Keratinocyte (primary cell): ENCODE measurements around the gene VAV2. TPM values are rescaled to one million over a fixed set of nuclear protein-coding genes. Genes with fewer than 3 reads are reported as not detected.

Source experiments
- DNase-seq: peaks from one replicate; pipeline ENCODE4 v3.0.0-alpha.2; 2011; ENCODE audit warnings: low read depth, missing footprints, low spot score
- FAIRE-seq: peaks from 2 replicates; lab custom pipeline; 2011; peaks lifted over from hg19 to GRCh38; lab: Jason Lieb, UNC
- H2AFZ ChIP-seq: 2 replicates; pipeline ENCODE4 v1.6.0; 2012; ENCODE audit warnings: low read length, control low read depth, inconsistent platforms; ENCODE audit not compliant: control insufficient read depth
- H3K27ac ChIP-seq: 2 replicates; pipeline ENCODE4 v1.5.1; 2011; ENCODE audit warnings: low read length; ENCODE audit not compliant: control insufficient read depth, insufficient read depth
- H3K27me3 ChIP-seq: 3 replicates; pipeline ENCODE4 v1.6.0; 2011; ENCODE audit warnings: low read length; ENCODE audit not compliant: control insufficient read depth, insufficient read depth; ENCODE audit errors: extremely low read depth
- H3K36me3 ChIP-seq, 2 experiments: 2 replicates in 1 of 2; 3 replicates in 1 of 2; pipeline ENCODE4 v1.5.1; 2011; ENCODE audit warnings: low read length in 2 of 2, mild to moderate bottlenecking in 1 of 2; ENCODE audit not compliant: control insufficient read depth in 2 of 2, insufficient read depth in 2 of 2; ENCODE audit errors: extremely low read depth in 1 of 2
- H3K4me1 ChIP-seq: 3 replicates; pipeline ENCODE4 v1.5.1; 2011; ENCODE audit warnings: low read length; ENCODE audit not compliant: control insufficient read depth, insufficient read depth; ENCODE audit errors: extremely low read depth
- H3K4me2 ChIP-seq: 3 replicates; pipeline ENCODE4 v1.6.0; 2011; ENCODE audit warnings: low read depth, low read length; ENCODE audit not compliant: control insufficient read depth, insufficient read depth; ENCODE audit errors: extremely low read depth
- H3K4me3 ChIP-seq, 3 experiments: fragments of 200-600 bp in 1 of 3; sonication (generic) in 1 of 3; 2 replicates in 2 of 3; 3 replicates in 1 of 3; pipeline ENCODE4 v1.5.1; 2011 to 2016; ENCODE audit warnings: low read length in 3 of 3, mild to moderate bottlenecking in 3 of 3, control low read depth in 2 of 3, inconsistent platforms in 1 of 3, low read depth in 1 of 3, mixed read lengths in 1 of 3, mixed run types in 1 of 3, moderate library complexity in 1 of 3; ENCODE audit not compliant: control insufficient read depth in 2 of 3, insufficient read depth in 2 of 3; ENCODE audit errors: extremely low read depth in 1 of 3
- H3K79me2 ChIP-seq: 2 replicates; pipeline ENCODE4 v1.6.0; 2012; ENCODE audit warnings: low read length; ENCODE audit not compliant: control insufficient read depth, insufficient read depth
- H3K9ac ChIP-seq: 3 replicates; pipeline ENCODE4 v1.6.0; 2011; ENCODE audit warnings: low read length; ENCODE audit not compliant: control insufficient read depth, insufficient read depth; ENCODE audit errors: extremely low read depth
- H3K9me1 ChIP-seq: 3 replicates; pipeline ENCODE4 v1.6.0; 2011; ENCODE audit warnings: low read length; ENCODE audit not compliant: control insufficient read depth, insufficient read depth; ENCODE audit errors: extremely low read depth
- H3K9me3 ChIP-seq: 2 replicates; pipeline ENCODE4 v1.5.1; 2012; ENCODE audit warnings: low read depth, low read length; ENCODE audit not compliant: control insufficient read depth
- H4K20me1 ChIP-seq: 3 replicates; pipeline ENCODE4 v1.6.0; 2011; ENCODE audit warnings: low read length; ENCODE audit not compliant: control insufficient read depth, insufficient read depth; ENCODE audit errors: extremely low read depth
- EZH2 ChIP-seq: IDR thresholded peaks from one replicate; pipeline ENCODE4 v1.6.1; 2012; ENCODE audit warnings: inconsistent platforms, mild to moderate bottlenecking, low read length, moderate library complexity
- dilution Hi-C: fragments of 300-500 bp; cut with MboI; formaldehyde crosslinking; loops from one replicate; pipeline ENCODE4 v1.7.0; 2020; ENCODE audit warnings: low sequenced_read_pairs; ENCODE audit not compliant: extremely low pct_ligation_motif_present
- polyA plus RNA-seq, 5 experiments: library from polyadenylated mRNA; depleted of rRNA in 3 of 5; stranded (reverse) in 3 of 5; stranded (forward) in 1 of 5; unstranded in 1 of 5; fragments of >200 nt; gene quantifications; 1 replicate in 1 of 5; 2 replicates in 3 of 5; 3 replicates in 1 of 5; pipeline versions ENCODE4 v1.2.1 to v1.2.3, GENCODE V29; 2011 to 2012; ENCODE audit warnings: missing spikeins in 2 of 5, low read depth in 1 of 5, low replicate concordance in 1 of 5
- TF ChIP-seq, protein P1 (sequence below), 3 experiments: IDR thresholded peaks in 1 of 3; conservative IDR thresholded peaks in 1 of 3; optimal IDR thresholded peaks in 1 of 3; 2 replicates in 2 of 3; 3 replicates in 1 of 3; pipeline versions ENCODE3 to v1.5.1; 2011; ENCODE audit warnings: low read length in 3 of 3, mild to moderate bottlenecking in 3 of 3, moderate library complexity in 2 of 3, control low read depth in 1 of 3, inconsistent platforms in 1 of 3; ENCODE audit not compliant: insufficient read depth in 2 of 3; ENCODE audit errors: extremely low read depth in 1 of 3

The VAV2 gene
- polyA plus RNA-seq, 1 donor (not counting 4 experiments of a cell fraction or from before 2014, with no cell fraction given), result 16.4 TPM

DNA sequence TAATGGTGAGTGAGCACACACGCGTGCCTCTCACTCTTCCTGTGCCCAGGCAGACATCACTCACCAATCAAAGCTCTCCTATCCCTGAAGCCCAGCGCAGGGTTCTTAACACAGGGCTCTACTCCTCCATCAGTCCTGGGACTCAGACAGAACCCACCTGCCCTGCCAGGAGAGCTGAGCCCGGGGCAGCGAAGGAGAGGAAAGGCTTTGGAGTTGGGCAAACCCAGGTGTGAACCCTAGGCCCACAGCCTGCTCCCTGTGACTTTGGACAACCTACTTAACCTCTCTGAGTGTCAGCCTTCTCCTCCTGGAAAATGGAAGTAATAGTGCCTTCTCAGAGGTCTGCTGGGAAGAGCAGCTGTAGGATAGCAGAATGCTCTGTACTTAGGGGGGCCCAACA is 155.3 kb downstream of the VAV2 start:
- H3K4me2 ChIP-seq, result no peak overlapping the region
- H3K27me3 ChIP-seq, result no peaks in the 10 kb centered on the region
- no peak overlapping the region for H3K27ac ChIP-seq
- dilution Hi-C loops, result no loop called here
- peaks cover 8% of the 10 kb centered on the region for H3K4me1 ChIP-seq
- no peak overlapping the region for H3K4me3 ChIP-seq
- TF ChIP-seq, protein P1, sequence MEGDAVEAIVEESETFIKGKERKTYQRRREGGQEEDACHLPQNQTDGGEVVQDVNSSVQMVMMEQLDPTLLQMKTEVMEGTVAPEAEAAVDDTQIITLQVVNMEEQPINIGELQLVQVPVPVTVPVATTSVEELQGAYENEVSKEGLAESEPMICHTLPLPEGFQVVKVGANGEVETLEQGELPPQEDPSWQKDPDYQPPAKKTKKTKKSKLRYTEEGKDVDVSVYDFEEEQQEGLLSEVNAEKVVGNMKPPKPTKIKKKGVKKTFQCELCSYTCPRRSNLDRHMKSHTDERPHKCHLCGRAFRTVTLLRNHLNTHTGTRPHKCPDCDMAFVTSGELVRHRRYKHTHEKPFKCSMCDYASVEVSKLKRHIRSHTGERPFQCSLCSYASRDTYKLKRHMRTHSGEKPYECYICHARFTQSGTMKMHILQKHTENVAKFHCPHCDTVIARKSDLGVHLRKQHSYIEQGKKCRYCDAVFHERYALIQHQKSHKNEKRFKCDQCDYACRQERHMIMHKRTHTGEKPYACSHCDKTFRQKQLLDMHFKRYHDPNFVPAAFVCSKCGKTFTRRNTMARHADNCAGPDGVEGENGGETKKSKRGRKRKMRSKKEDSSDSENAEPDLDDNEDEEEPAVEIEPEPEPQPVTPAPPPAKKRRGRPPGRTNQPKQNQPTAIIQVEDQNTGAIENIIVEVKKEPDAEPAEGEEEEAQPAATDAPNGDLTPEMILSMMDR (optimal IDR thresholded peaks at IDR 0.05 in 1 of 3, IDR thresholded peaks at IDR 0.05 in 1 of 3, conservative IDR thresholded peaks at IDR 0.05 in 1 of 3; ENCODE audit: extremely low read depth in 1 of 3, insufficient read depth in 2 of 3, low read length in 3 of 3), result no peak
- H3K36me3 ChIP-seq, result peaks cover 0 to 9% of the 10 kb centered on the region in 2 experiments
- H4K20me1 ChIP-seq, result no peaks in the 10 kb centered on the region
- H3K9me1 ChIP-seq, result no peaks in the 10 kb centered on the region
- DNase-seq (no peak), FAIRE-seq (no peak)
- H2AFZ ChIP-seq, result no peak overlapping the region
- H3K9me3 ChIP-seq, result no peaks in the 10 kb centered on the region
- no peak overlapping the region for H3K9ac ChIP-seq
- peaks cover 27% of the 10 kb centered on the region for H3K79me2 ChIP-seq

DNA sequence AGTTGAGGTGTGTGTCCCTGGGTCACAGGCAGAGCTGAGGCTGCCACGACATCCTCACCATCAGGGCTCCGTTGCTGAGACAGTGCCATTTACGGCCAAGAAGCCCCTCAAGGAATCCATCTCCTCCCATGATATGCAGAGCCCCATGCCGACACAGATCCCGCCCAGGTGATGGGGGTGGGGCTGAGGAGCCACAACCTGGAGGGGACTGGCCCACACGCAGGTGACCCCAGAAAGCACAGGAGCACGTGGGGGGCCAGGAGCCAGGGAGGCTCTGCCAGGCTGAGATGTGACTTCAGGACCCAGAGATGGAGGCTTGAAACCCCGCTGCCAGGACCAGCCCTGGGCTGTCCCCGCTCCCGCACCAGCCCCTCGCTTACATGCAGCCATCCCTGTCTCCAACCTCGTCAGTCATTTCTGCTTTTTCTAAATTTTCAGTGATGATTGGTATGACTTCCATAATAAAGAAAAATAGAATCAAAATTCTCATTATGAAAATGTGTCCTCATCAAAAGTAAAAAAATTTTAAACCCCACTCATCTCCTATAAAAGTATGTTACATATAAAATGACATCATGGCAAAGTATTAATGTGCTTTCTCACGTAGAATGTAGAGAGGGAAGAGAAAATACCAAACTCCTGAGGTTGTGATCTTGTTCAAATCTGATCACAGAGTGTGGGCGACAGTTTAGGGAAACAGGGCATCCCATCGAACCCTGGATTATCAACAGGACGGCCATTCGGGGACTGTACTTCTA is 155.9 kb downstream of the VAV2 start:
- no peak overlapping the region for H3K4me2 ChIP-seq
- FAIRE-seq (no peak), DNase-seq (no peak)
- no peak overlapping the region for H3K9ac ChIP-seq
- no peak overlapping the region for H2AFZ ChIP-seq
- H3K9me1 ChIP-seq, result no peaks in the 10 kb centered on the region
- H3K4me3 ChIP-seq, result no peak overlapping the region
- peaks cover 8% of the 10 kb centered on the region for H3K4me1 ChIP-seq
- peaks cover 21% of the 10 kb centered on the region for H3K79me2 ChIP-seq
- H3K36me3 ChIP-seq, result peaks cover 0 to 9% of the 10 kb centered on the region in 2 experiments
- no peak overlapping the region for H3K27ac ChIP-seq
- H3K27me3 ChIP-seq, result no peaks in the 10 kb centered on the region
- no peaks in the 10 kb centered on the region for H4K20me1 ChIP-seq
- no peaks in the 10 kb centered on the region for H3K9me3 ChIP-seq
- dilution Hi-C loops, result no loop called here
- TF ChIP-seq EZH2, result no peak
- TF ChIP-seq, protein P1 (optimal IDR thresholded peaks at IDR 0.05 in 1 of 3, IDR thresholded peaks at IDR 0.05 in 1 of 3, conservative IDR thresholded peaks at IDR 0.05 in 1 of 3; ENCODE audit: extremely low read depth in 1 of 3, insufficient read depth in 2 of 3, low read length in 3 of 3), result no peak
